H1 (cell line): Measurements from ENCODE around the gene SYNGR3.

ENCODE experiments used
- CEBPB ChIP-seq: IDR thresholded peaks from 2 replicates; pipeline ENCODE4 v1.6.1; 2012; ENCODE audit warnings: low read depth, low read length
- EGR1 ChIP-seq: IDR thresholded peaks from 2 replicates; pipeline ENCODE4 v1.6.1; 2011; ENCODE audit warnings: low read depth, low read length, borderline replicate concordance
- EP300 ChIP-seq, 2 experiments: IDR thresholded peaks; 1 replicate in 1 of 2; 2 replicates in 1 of 2; pipeline ENCODE4 v1.6.1; 2011 to 2012; ENCODE audit warnings: low read depth in 2 of 2, low read length in 2 of 2, mild to moderate bottlenecking in 2 of 2, borderline replicate concordance in 1 of 2, inconsistent platforms in 1 of 2, moderate library complexity in 1 of 2
- FOSL1 ChIP-seq: IDR thresholded peaks from 2 replicates; pipeline ENCODE4 v1.6.1; 2011; ENCODE audit warnings: mild to moderate bottlenecking, low read depth, low read length, moderate library complexity; ENCODE audit not compliant: insufficient read depth
- GABPA ChIP-seq: IDR thresholded peaks from 2 replicates; pipeline ENCODE4 v1.6.1; 2011; ENCODE audit warnings: mild to moderate bottlenecking, low read length, moderate library complexity, borderline replicate concordance; ENCODE audit not compliant: insufficient read depth
- HDAC2 ChIP-seq, 2 experiments: fragments of 300-600 bp in 1 of 2; sonication (generic) in 1 of 2; IDR thresholded peaks; 2 replicates each; pipeline ENCODE4 v1.6.1; 2011 to 2012; ENCODE audit warnings: low read depth in 2 of 2, low read length in 2 of 2, mild to moderate bottlenecking in 2 of 2, moderate library complexity in 2 of 2, borderline replicate concordance in 1 of 2, inconsistent platforms in 1 of 2
- MAFK ChIP-seq: IDR thresholded peaks from 2 replicates; pipeline ENCODE4 v1.6.1; 2012; ENCODE audit warnings: low read depth, mild to moderate bottlenecking, improper control_type of control experiment, low read length
- POLR2AphosphoS5 ChIP-seq: IDR thresholded peaks from 2 replicates; pipeline ENCODE4 v1.6.1; 2011; ENCODE audit warnings: low read depth, low read length
- SIX5 ChIP-seq: IDR thresholded peaks from 2 replicates; pipeline ENCODE4 v1.6.1; 2011; ENCODE audit warnings: mild to moderate bottlenecking, low read depth, low read length
- TCF12 ChIP-seq: IDR thresholded peaks from 2 replicates; pipeline ENCODE4 v1.6.1; 2011; ENCODE audit warnings: low read depth, mild to moderate bottlenecking, low read length
- YY1 ChIP-seq: IDR thresholded peaks from 2 replicates; pipeline ENCODE4 v1.6.1; 2011; ENCODE audit warnings: low read depth, mild to moderate bottlenecking, low read length
- ZNF274 ChIP-seq: IDR thresholded peaks from 2 replicates; pipeline ENCODE4 v1.7.0; 2012; ENCODE audit warnings: low read length, borderline replicate concordance; ENCODE audit errors: extremely low read depth
- TF ChIP-seq, protein P1 (sequence below), 3 experiments: IDR thresholded peaks; 1 replicate in 2 of 3; 2 replicates in 1 of 3; pipeline versions ENCODE4 v1.5.1 to v1.6.1; 2011; ENCODE audit warnings: low read length in 3 of 3, mild to moderate bottlenecking in 3 of 3, inconsistent platforms in 2 of 3, low read depth in 1 of 3, moderate library complexity in 1 of 3; ENCODE audit not compliant: insufficient read depth in 1 of 3; ENCODE audit errors: control extremely low read depth in 1 of 3
- TF ChIP-seq, protein P2 (sequence below): IDR thresholded peaks from 2 replicates; pipeline ENCODE4 v1.6.1; 2012; ENCODE audit warnings: low read length, inconsistent platforms

DNA sequence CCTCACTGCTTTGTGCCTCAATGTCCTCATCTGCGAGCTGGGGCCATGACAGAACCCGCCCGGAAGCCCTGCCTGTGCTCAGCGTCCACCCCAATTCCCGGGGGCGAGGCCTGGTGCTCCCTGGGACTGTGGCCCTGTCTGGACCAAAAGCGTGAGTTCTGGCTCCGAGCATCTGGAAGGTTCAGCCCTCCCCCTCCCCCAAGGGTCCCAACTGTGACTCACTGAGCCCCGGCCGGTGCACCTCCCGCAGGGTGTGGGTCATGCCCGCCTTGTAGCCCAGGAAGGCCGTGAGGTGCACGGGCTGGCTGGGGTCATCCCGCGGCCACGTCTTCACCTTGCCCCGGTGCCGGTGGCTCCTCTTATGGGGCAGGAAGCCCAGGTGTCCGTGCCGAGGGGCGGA is 36.0 kb upstream of the SYNGR3 start:
- TF ChIP-seq, protein P1, sequence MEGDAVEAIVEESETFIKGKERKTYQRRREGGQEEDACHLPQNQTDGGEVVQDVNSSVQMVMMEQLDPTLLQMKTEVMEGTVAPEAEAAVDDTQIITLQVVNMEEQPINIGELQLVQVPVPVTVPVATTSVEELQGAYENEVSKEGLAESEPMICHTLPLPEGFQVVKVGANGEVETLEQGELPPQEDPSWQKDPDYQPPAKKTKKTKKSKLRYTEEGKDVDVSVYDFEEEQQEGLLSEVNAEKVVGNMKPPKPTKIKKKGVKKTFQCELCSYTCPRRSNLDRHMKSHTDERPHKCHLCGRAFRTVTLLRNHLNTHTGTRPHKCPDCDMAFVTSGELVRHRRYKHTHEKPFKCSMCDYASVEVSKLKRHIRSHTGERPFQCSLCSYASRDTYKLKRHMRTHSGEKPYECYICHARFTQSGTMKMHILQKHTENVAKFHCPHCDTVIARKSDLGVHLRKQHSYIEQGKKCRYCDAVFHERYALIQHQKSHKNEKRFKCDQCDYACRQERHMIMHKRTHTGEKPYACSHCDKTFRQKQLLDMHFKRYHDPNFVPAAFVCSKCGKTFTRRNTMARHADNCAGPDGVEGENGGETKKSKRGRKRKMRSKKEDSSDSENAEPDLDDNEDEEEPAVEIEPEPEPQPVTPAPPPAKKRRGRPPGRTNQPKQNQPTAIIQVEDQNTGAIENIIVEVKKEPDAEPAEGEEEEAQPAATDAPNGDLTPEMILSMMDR (IDR thresholded peaks at IDR 0.05; ENCODE audit: control extremely low read depth in 1 of 3, insufficient read depth in 1 of 3, low read depth in 1 of 3, low read length in 3 of 3), result no peak
- TF ChIP-seq EGR1 (no peak), GABPA (no peak), YY1 (no peak), CEBPB (no peak), SIX5 (no peak), TCF12 (no peak), ZNF274 (no peak), FOSL1 (no peak), POLR2AphosphoS5 (no peak), MAFK (no peak), HDAC2 (IDR thresholded peaks at IDR 0.05; ENCODE audit: borderline replicate concordance in 1 of 2, low read depth in 2 of 2, low read length in 2 of 2) (no peak), EP300 (IDR thresholded peaks at IDR 0.05; ENCODE audit: borderline replicate concordance in 1 of 2, low read depth in 2 of 2, low read length in 2 of 2) (no peak)
- TF ChIP-seq, protein P2, sequence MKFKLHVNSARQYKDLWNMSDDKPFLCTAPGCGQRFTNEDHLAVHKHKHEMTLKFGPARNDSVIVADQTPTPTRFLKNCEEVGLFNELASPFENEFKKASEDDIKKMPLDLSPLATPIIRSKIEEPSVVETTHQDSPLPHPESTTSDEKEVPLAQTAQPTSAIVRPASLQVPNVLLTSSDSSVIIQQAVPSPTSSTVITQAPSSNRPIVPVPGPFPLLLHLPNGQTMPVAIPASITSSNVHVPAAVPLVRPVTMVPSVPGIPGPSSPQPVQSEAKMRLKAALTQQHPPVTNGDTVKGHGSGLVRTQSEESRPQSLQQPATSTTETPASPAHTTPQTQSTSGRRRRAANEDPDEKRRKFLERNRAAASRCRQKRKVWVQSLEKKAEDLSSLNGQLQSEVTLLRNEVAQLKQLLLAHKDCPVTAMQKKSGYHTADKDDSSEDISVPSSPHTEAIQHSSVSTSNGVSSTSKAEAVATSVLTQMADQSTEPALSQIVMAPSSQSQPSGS, result no peak
